Activated T-cell treated with anti-CD3 and anti-CD28 coated beads, Interleukin-2, amount 50 U/mL, for 4 hours (primary cell): ENCODE data around the gene MYO7B. TPM values are rescaled to one million over a fixed set of nuclear protein-coding genes. Genes with fewer than 3 reads are reported as not detected.

Source experiments
- ATAC-seq, 2 donors: fragments of 200-7000 bp; cut with Tn5 transposase; one replicate each; pipeline ENCODE4 v1.10.0; 2021
- DNase-seq: peaks from one replicate; pipeline ENCODE4 v3.0.0-alpha.2; 2020
- H3K27me3 Mint-ChIP-seq: one replicate; pipeline ENCODE4 v1.8.0; 2021; ENCODE audit warnings: low read depth, mixed read lengths
- H3K36me3 Mint-ChIP-seq: one replicate; pipeline ENCODE4 v1.8.0; 2022; ENCODE audit warnings: mixed read lengths; ENCODE audit not compliant: insufficient read depth
- H3K4me1 Mint-ChIP-seq: one replicate; pipeline ENCODE4 v1.8.0; 2021; ENCODE audit warnings: low read depth, mixed read lengths
- H3K4me3 Mint-ChIP-seq: one replicate; pipeline ENCODE4 v1.8.0; 2021; ENCODE audit warnings: mild to moderate bottlenecking, moderate library complexity, mixed read lengths
- H3K9me3 Mint-ChIP-seq: one replicate; pipeline ENCODE4 v1.8.0; 2021; ENCODE audit warnings: mixed read lengths
- total RNA-seq, 3 donors: library from RNA; stranded (reverse); gene quantifications; one replicate each; pipeline ENCODE4 v1.2.1, GENCODE V29; 2021

MYO7B gene
- total RNA-seq, 3 donors from 2014 or later: 0.16 to 0.68 (median 0.63) TPM

- ATAC-seq (no peak), DNase-seq (no peak)
- Mint-ChIP-seq H3K36me3 (no peaks in the 10 kb centered on the region), H3K9me3 (no peaks in the 10 kb centered on the region), H3K4me1 (peaks cover 15% of the 10 kb centered on the region), H3K27me3 (peaks cover 2% of the 10 kb centered on the region), H3K4me3 (no peak overlapping the region)
Measured at GRCh38 chr2:127578411-127578810, 42.9 kb downstream of the MYO7B start.

GRCh38 chr2:127579231-127579630, 43.7 kb downstream of the MYO7B start:
- H3K9me3 Mint-ChIP-seq: no peaks in the 10 kb centered on the region
- DNase-seq (no peak), ATAC-seq (no peak)
- no peak overlapping the region for H3K4me3 Mint-ChIP-seq
- no peaks in the 10 kb centered on the region for H3K36me3 Mint-ChIP-seq
- H3K4me1 Mint-ChIP-seq: peaks cover 15% of the 10 kb centered on the region
- H3K27me3 Mint-ChIP-seq: no peaks in the 10 kb centered on the region

GRCh38 chr2:127580167-127581049, 44.9 kb downstream of the MYO7B start:
- Mint-ChIP-seq H3K27me3 (no peaks in the 10 kb centered on the region), H3K36me3 (no peaks in the 10 kb centered on the region), H3K4me1 (peaks cover 10% of the 10 kb centered on the region), H3K4me3 (no peak overlapping the region), H3K9me3 (no peaks in the 10 kb centered on the region)
- DNase-seq (no peak), ATAC-seq (no peak)

GRCh38 chr2:127581050-127581345, 45.5 kb downstream of the MYO7B start:
- ATAC-seq (no peak), DNase-seq (no peak)
- H3K36me3 Mint-ChIP-seq: no peaks in the 10 kb centered on the region
- no peaks in the 10 kb centered on the region for H3K27me3 Mint-ChIP-seq
- H3K4me3 Mint-ChIP-seq: no peak overlapping the region
- peaks cover 4% of the 10 kb centered on the region for H3K4me1 Mint-ChIP-seq
- H3K9me3 Mint-ChIP-seq: no peaks in the 10 kb centered on the region

GRCh38 chr2:127581516-127582490, 46.3 kb downstream of the MYO7B start:
- H3K27me3 Mint-ChIP-seq: no peaks in the 10 kb centered on the region
- ATAC-seq (no peak), DNase-seq (no peak)
- no peak overlapping the region for H3K4me3 Mint-ChIP-seq
- no peaks in the 10 kb centered on the region for H3K9me3 Mint-ChIP-seq
- peaks cover 2% of the 10 kb centered on the region for H3K4me1 Mint-ChIP-seq
- no peaks in the 10 kb centered on the region for H3K36me3 Mint-ChIP-seq

GRCh38 chr2:127582863-127583861, 47.7 kb downstream of the MYO7B start:
- no peaks in the 10 kb centered on the region for H3K4me1 Mint-ChIP-seq
- no peaks in the 10 kb centered on the region for H3K9me3 Mint-ChIP-seq
- DNase-seq (no peak), ATAC-seq (no peak)
- H3K36me3 Mint-ChIP-seq: no peaks in the 10 kb centered on the region
- H3K27me3 Mint-ChIP-seq: no peaks in the 10 kb centered on the region
- H3K4me3 Mint-ChIP-seq: no peak overlapping the region

GRCh38 chr2:127584047-127584446, 48.6 kb downstream of the MYO7B start:
- Mint-ChIP-seq H3K9me3 (no peaks in the 10 kb centered on the region), H3K4me3 (no peak overlapping the region), H3K27me3 (no peaks in the 10 kb centered on the region), H3K36me3 (no peaks in the 10 kb centered on the region), H3K4me1 (no peaks in the 10 kb centered on the region)
- DNase-seq: no peak
- no peak for ATAC-seq

- DNase-seq (no peak), ATAC-seq (no peak)
- H3K36me3 Mint-ChIP-seq: no peaks in the 10 kb centered on the region
- H3K4me1 Mint-ChIP-seq: no peaks in the 10 kb centered on the region
- no peak overlapping the region for H3K4me3 Mint-ChIP-seq
- H3K27me3 Mint-ChIP-seq: no peaks in the 10 kb centered on the region
- no peaks in the 10 kb centered on the region for H3K9me3 Mint-ChIP-seq
Measured at GRCh38 chr2:127584516-127585033, 49.1 kb downstream of the MYO7B start.

GRCh38 chr2:127585270-127585807, 49.9 kb downstream of the MYO7B start:
- Mint-ChIP-seq H3K4me1 (no peaks in the 10 kb centered on the region), H3K36me3 (no peaks in the 10 kb centered on the region), H3K27me3 (no peaks in the 10 kb centered on the region), H3K4me3 (no peak overlapping the region), H3K9me3 (no peaks in the 10 kb centered on the region)
- no peak for ATAC-seq
- DNase-seq: no peak

- Mint-ChIP-seq H3K4me3 (no peak overlapping the region), H3K36me3 (no peaks in the 10 kb centered on the region), H3K4me1 (no peaks in the 10 kb centered on the region), H3K27me3 (no peaks in the 10 kb centered on the region), H3K9me3 (no peaks in the 10 kb centered on the region)
- DNase-seq (no peak), ATAC-seq (no peak)
Measured at GRCh38 chr2:127586136-127586535, 50.7 kb downstream of the MYO7B start.

- Mint-ChIP-seq H3K27me3 (no peaks in the 10 kb centered on the region), H3K4me3 (no peak overlapping the region), H3K9me3 (no peaks in the 10 kb centered on the region), H3K36me3 (no peaks in the 10 kb centered on the region), H3K4me1 (no peaks in the 10 kb centered on the region)
- DNase-seq: no peak
- no peak for ATAC-seq
Measured at GRCh38 chr2:127586746-127587295, 51.3 kb downstream of the MYO7B start.

GRCh38 chr2:127588241-127588640, 52.8 kb downstream of the MYO7B start:
- no peaks in the 10 kb centered on the region for H3K36me3 Mint-ChIP-seq
- DNase-seq: no peak
- H3K4me1 Mint-ChIP-seq: no peaks in the 10 kb centered on the region
- no peak overlapping the region for H3K4me3 Mint-ChIP-seq
- no peaks in the 10 kb centered on the region for H3K9me3 Mint-ChIP-seq
- no peak for ATAC-seq
- no peaks in the 10 kb centered on the region for H3K27me3 Mint-ChIP-seq

- DNase-seq (no peak), ATAC-seq (no peak)
- Mint-ChIP-seq H3K4me3 (no peak overlapping the region), H3K27me3 (no peaks in the 10 kb centered on the region), H3K9me3 (no peaks in the 10 kb centered on the region), H3K4me1 (no peaks in the 10 kb centered on the region), H3K36me3 (no peaks in the 10 kb centered on the region)
Measured at GRCh38 chr2:127589358-127589757, 53.9 kb downstream of the MYO7B start.
